Measurements from ENCODE around the gene CTNND2.

Gene CTNND2

DNA sequence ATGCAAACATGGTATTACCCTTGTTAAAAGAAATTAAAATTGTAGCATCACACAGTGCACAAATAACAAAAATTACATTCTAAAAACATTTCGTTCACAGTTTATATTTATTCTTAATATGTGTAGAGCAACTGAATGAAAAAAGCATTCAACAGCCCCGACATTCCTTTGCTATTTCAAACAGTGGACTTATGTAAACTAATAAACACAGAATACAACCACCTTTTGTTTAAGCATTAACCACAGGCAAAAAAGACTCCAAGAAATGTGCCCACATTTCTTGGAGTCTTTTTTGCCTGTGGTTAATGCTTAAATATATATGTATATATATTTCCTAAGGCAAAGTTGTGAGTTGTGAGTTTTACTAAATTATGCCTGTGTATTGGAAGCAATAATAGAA, 610.7 kb downstream of the CTNND2 start:
- no peaks in the 10 kb centered on the region for H3K4me1 ChIP-seq (ENCODE audit: low read depth, poor library complexity, severe bottlenecking)
- H3K27ac ChIP-seq = no peak overlapping the region
- no peak overlapping the region for H3K4me3 ChIP-seq (IDR thresholded peaks at IDR 0.05; ENCODE audit: insufficient read depth, low read depth, low read length)
- H4K20me1 ChIP-seq (ENCODE audit: insufficient read depth) = no peaks in the 10 kb centered on the region
- H3K9ac ChIP-seq = no peak overlapping the region
- H3K36me3 ChIP-seq (ENCODE audit: insufficient read depth) = no peaks in the 10 kb centered on the region
- H3K79me2 ChIP-seq (ENCODE audit: insufficient read depth, low read depth) = no peaks in the 10 kb centered on the region
- no peak overlapping the region for H3K4me2 ChIP-seq
- TF ChIP-seq CTCF (conservative IDR thresholded peaks at IDR 0.05; ENCODE audit: low read depth, low read length) = no peak
- H3K27me3 ChIP-seq (ENCODE audit: insufficient read depth, low read depth) = no peaks in the 10 kb centered on the region
- H2AFZ ChIP-seq (ENCODE audit: low read depth) = no peak overlapping the region

- H4K20me1 ChIP-seq (ENCODE audit: insufficient read depth) = no peaks in the 10 kb centered on the region; the same call in 1 of the 2 replicates
- no peaks in the 10 kb centered on the region for H3K79me2 ChIP-seq (ENCODE audit: insufficient read depth, low read depth)
- no peaks in the 10 kb centered on the region for H3K36me3 ChIP-seq (ENCODE audit: insufficient read depth)
- no peaks in the 10 kb centered on the region for H3K27me3 ChIP-seq (ENCODE audit: insufficient read depth, low read depth)
- H3K4me3 ChIP-seq (IDR thresholded peaks at IDR 0.05; ENCODE audit: insufficient read depth, low read depth, low read length) = no peak overlapping the region
- no peak overlapping the region for H3K9ac ChIP-seq
- no peaks in the 10 kb centered on the region for H3K4me1 ChIP-seq (ENCODE audit: low read depth, poor library complexity, severe bottlenecking)
- no peak for TF ChIP-seq CTCF (conservative IDR thresholded peaks at IDR 0.05; ENCODE audit: low read depth, low read length)
- no peak overlapping the region for H3K27ac ChIP-seq
- no peak overlapping the region for H3K4me2 ChIP-seq
- no peak overlapping the region for H2AFZ ChIP-seq (ENCODE audit: low read depth)
Measured at GRCh38 chr5:11292648-11293356, 611.4 kb downstream of the CTNND2 start.

- Histone ChIP-seq H3K27ac (no peak overlapping the region), H3K9ac (no peak overlapping the region), H3K4me1 (ENCODE audit: low read depth, poor library complexity, severe bottlenecking) (no peaks in the 10 kb centered on the region), H3K4me2 (no peak overlapping the region), H3K4me3 (IDR thresholded peaks at IDR 0.05; ENCODE audit: insufficient read depth, low read depth, low read length) (no peak overlapping the region), H3K79me2 (ENCODE audit: insufficient read depth, low read depth) (no peaks in the 10 kb centered on the region), H2AFZ (ENCODE audit: low read depth) (no peak overlapping the region), H3K27me3 (ENCODE audit: insufficient read depth, low read depth) (no peaks in the 10 kb centered on the region), H3K36me3 (ENCODE audit: insufficient read depth) (no peaks in the 10 kb centered on the region), H4K20me1 (ENCODE audit: insufficient read depth) (no peaks in the 10 kb centered on the region; the same call in 1 of the 2 replicates)
- TF ChIP-seq CTCF (conservative IDR thresholded peaks at IDR 0.05; ENCODE audit: low read depth, low read length) = no peak
Measured at GRCh38 chr5:11289733-11290132, 614.5 kb downstream of the CTNND2 start.

- Histone ChIP-seq H4K20me1 (ENCODE audit: insufficient read depth) (no peaks in the 10 kb centered on the region; the same call in 1 of the 2 replicates), H3K27ac (no peak overlapping the region), H2AFZ (ENCODE audit: low read depth) (no peak overlapping the region), H3K4me2 (no peak overlapping the region), H3K4me1 (ENCODE audit: low read depth, poor library complexity, severe bottlenecking) (no peaks in the 10 kb centered on the region), H3K9ac (no peak overlapping the region), H3K4me3 (IDR thresholded peaks at IDR 0.05; ENCODE audit: insufficient read depth, low read depth, low read length) (no peak overlapping the region), H3K79me2 (ENCODE audit: insufficient read depth, low read depth) (no peaks in the 10 kb centered on the region), H3K36me3 (ENCODE audit: insufficient read depth) (no peaks in the 10 kb centered on the region), H3K27me3 (ENCODE audit: insufficient read depth, low read depth) (no peaks in the 10 kb centered on the region)
- TF ChIP-seq CTCF (conservative IDR thresholded peaks at IDR 0.05; ENCODE audit: low read depth, low read length) = no peak
Measured at GRCh38 chr5:11289208-11289607, 615.0 kb downstream of the CTNND2 start.

Data from KMS-11 (cell line).